ENCODE measurements around the gene CRACR2A. TPM values are rescaled to one million over a fixed set of nuclear protein-coding genes. Genes with fewer than 3 reads are reported as not detected.

CRACR2A gene
- total and polyA plus RNA-seq, 9 of the 15 experiments (the other 6 are each of a cell fraction or from before 2014, with no cell fraction given): 2.1 to 15.1 (median 10.4) TPM

- FAIRE-seq (no peak), ATAC-seq (no peak), DNase-seq (ENCODE audit: extremely low read depth in 1 of 4, low spot score in 3 of 4) (no peak)
- Histone ChIP-seq H3K4me1 (replicated peaks in 1 of 2; ENCODE audit: control insufficient read depth in 2 of 2, insufficient read depth in 2 of 2, low read length in 2 of 2) (no peaks in the 10 kb centered on the region), H4K20me1 (replicated peaks; ENCODE audit: control insufficient read depth, insufficient read depth, low read length) (no peaks in the 10 kb centered on the region), H3K36me3 (ENCODE audit: control insufficient read depth, insufficient read depth, low read length) (peaks cover 37% of the 10 kb centered on the region; the same call in 2 of the 3 replicates), H3K9me1 (ENCODE audit: control insufficient read depth, insufficient read depth, low read length) (no peaks in the 10 kb centered on the region), H2AFZ (ENCODE audit: low read depth, low read length) (no peak overlapping the region), H3K4me3 (no peak overlapping the region), H3K9ac (ENCODE audit: insufficient read depth in 1 of 2, low read depth in 2 of 2, low read length in 2 of 2) (no peak overlapping the region), H3K79me2 (ENCODE audit: control insufficient read depth, insufficient read depth, low read length) (no peaks in the 10 kb centered on the region), H3K27ac (ENCODE audit: extremely low read depth, low read depth, low read length) (no peak overlapping the region), H3K9me3 (replicated peaks; ENCODE audit: control insufficient read depth, insufficient read depth, low read depth, low read length) (no peaks in the 10 kb centered on the region), H3K27me3 (ENCODE audit: control insufficient read depth in 2 of 2, insufficient read depth in 2 of 2, low read length in 2 of 2) (no peaks in the 10 kb centered on the region), H3K4me2 (ENCODE audit: insufficient read depth, low read length) (no peak overlapping the region)
- in situ Hi-C loops (cut with MboI) (no loop called here), intact Hi-C loops (cut with micrococcal nuclease) (no loop called here)
- ChIA-PET CTCF (ENCODE audit: low intra/inter-chr PET ratio) (no interaction called here), POLR2A (interaction anchor here (0.6 kb wide), 1 partner anchor 75 kb away, joined by 3 read pairs; no protein-coding TSS in a partner anchor)
- BruUV-seq (replicated peaks): no TSS peak
- 81% methylated on average over 4 of the region's 5 CpGs for WGBS (ENCODE audit: insufficient coverage, low coverage, missing lambda C conversion rate)
- no peak for TF ChIP-seq PRDM10 (IDR thresholded peaks at IDR 0.05; ENCODE audit: partially characterized antibody)
- no peak for TF ChIP-seq CBX2 (IDR thresholded peaks at IDR 0.05; ENCODE audit: insufficient read depth, low read length, poor library complexity, severe bottlenecking)
- TF ChIP-seq ZNF124 (CRISPR knock-in tag; IDR thresholded peaks at IDR 0.05): no peak
- TF ChIP-seq ESRRB (CRISPR knock-in tag; IDR thresholded peaks at IDR 0.05; ENCODE audit: borderline replicate concordance): no peak
- no peak for TF ChIP-seq RBBP5 (IDR thresholded peaks at IDR 0.05; ENCODE audit: borderline replicate concordance, insufficient read depth, low read length, poor library complexity, severe bottlenecking)
- TF ChIP-seq POLR2H (tag; IDR thresholded peaks at IDR 0.05; ENCODE audit: low read depth): no peak
- TF ChIP-seq ZBTB26 (CRISPR knock-in tag; IDR thresholded peaks at IDR 0.05): no peak
- no peak for TF ChIP-seq MAFK (IDR thresholded peaks at IDR 0.05; ENCODE audit: low read length)
- no peak for TF ChIP-seq HDAC8 (tag; IDR thresholded peaks at IDR 0.05)
- no peak for TF ChIP-seq IRF1 (CRISPR knock-in tag; IDR thresholded peaks at IDR 0.05; ENCODE audit: borderline replicate concordance)
Measured at GRCh38 chr12:3668479-3669165, 84.3 kb downstream of the CRACR2A start.

Measured in K562 (cell line).